ENCODE data around the gene GNG2. TPM values are rescaled to one million over a fixed set of nuclear protein-coding genes. Genes with fewer than 3 reads are reported as not detected.
A peak's percentile ranks its signal among the peaks of the same experiment; 100 is the strongest.
"Not testable (repeated sequence)": the region's sequence is repeated elsewhere in the genome, so short reads cannot be mapped to it uniquely, and the experiment has no call there.

Gene GNG2
- total RNA-seq, 1 donor from 2014 or later: 24.4 TPM

GRCh38 chr14:51901475-51902024 lies 41.1 kb downstream of the GNG2 start:
- DNase-seq: no peak
- intact Hi-C loops (cut with DNase I): no loop called here
- TF ChIP-seq, protein P1, sequence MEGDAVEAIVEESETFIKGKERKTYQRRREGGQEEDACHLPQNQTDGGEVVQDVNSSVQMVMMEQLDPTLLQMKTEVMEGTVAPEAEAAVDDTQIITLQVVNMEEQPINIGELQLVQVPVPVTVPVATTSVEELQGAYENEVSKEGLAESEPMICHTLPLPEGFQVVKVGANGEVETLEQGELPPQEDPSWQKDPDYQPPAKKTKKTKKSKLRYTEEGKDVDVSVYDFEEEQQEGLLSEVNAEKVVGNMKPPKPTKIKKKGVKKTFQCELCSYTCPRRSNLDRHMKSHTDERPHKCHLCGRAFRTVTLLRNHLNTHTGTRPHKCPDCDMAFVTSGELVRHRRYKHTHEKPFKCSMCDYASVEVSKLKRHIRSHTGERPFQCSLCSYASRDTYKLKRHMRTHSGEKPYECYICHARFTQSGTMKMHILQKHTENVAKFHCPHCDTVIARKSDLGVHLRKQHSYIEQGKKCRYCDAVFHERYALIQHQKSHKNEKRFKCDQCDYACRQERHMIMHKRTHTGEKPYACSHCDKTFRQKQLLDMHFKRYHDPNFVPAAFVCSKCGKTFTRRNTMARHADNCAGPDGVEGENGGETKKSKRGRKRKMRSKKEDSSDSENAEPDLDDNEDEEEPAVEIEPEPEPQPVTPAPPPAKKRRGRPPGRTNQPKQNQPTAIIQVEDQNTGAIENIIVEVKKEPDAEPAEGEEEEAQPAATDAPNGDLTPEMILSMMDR (IDR thresholded peaks at IDR 0.05): no peak
- Histone ChIP-seq H3K4me1 (no peaks in the 10 kb centered on the region), H3K36me3 (no peaks in the 10 kb centered on the region), H3K4me3 (no peak overlapping the region), H3K27me3 (no peaks in the 10 kb centered on the region), H3K9me3 (no peaks in the 10 kb centered on the region), H3K27ac (no peak overlapping the region)
- no peak for ATAC-seq

DNA sequence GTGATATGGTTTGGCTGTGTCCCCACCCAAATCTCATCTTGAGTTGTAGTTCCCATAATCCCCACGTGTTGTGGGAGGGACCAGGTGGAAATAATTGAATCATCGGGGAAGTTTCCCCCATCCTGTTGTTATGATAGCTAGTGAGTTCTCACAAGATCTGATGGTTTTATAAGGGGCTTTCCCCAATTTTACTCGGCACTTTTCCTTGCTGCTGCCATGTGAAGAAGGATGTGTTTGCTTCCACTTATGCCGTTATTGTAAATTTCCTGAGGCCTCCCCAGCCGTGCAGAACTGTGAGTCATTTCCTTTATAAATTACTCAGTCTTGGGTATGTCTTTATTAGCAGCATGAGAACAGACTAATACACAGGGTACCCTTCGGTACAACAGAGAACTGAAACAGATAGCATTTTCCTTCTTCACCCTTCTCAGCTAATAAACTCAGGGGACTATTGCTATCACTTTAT lies 45.3 kb downstream of the GNG2 start:
- peak; percentile 43 for ATAC-seq

DNA sequence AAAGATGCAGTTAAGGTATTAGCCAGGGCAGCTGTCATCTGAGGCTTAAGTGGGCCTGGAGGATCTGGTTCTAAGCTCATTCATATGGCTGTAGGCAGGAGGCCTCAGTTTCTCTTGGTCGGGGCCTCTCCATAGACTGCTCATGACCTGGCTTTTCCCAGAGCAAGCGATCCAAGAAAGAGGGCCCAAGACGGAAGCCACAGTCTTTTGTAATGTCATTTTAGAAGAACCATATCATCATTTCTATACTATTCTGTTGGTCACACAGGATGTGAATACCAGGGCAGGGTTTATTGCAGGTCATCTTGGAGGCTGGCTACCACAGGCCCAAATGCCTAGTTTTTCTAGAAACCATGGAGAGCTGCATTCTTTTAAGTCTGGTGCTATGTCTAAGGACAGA lies 47.7 kb downstream of the GNG2 start:
- TF ChIP-seq, protein P1 (IDR thresholded peaks at IDR 0.05): no peak
- no peak for DNase-seq
- intact Hi-C loops (cut with DNase I): no loop called here
- H3K4me3 ChIP-seq: no peak overlapping the region
- H3K27me3 ChIP-seq: no peaks in the 10 kb centered on the region
- H3K36me3 ChIP-seq: no peaks in the 10 kb centered on the region
- ATAC-seq: no peak
- no peaks in the 10 kb centered on the region for H3K9me3 ChIP-seq
- H3K4me1 ChIP-seq: no peaks in the 10 kb centered on the region
- no peak overlapping the region for H3K27ac ChIP-seq

More for the DNA sequence above, 45.3 kb downstream of the GNG2 start:
- H3K27ac ChIP-seq; H3K4me1 ChIP-seq; intact Hi-C loops (cut with DNase I); H3K4me3 ChIP-seq; H3K36me3 ChIP-seq; H3K27me3 ChIP-seq; DNase-seq; H3K9me3 ChIP-seq: not testable (repeated sequence)

- intact Hi-C loops (cut with DNase I): no loop called here
Observed at GRCh38 chr14:51912112-51912786, 51.8 kb downstream of the GNG2 start.

DNA sequence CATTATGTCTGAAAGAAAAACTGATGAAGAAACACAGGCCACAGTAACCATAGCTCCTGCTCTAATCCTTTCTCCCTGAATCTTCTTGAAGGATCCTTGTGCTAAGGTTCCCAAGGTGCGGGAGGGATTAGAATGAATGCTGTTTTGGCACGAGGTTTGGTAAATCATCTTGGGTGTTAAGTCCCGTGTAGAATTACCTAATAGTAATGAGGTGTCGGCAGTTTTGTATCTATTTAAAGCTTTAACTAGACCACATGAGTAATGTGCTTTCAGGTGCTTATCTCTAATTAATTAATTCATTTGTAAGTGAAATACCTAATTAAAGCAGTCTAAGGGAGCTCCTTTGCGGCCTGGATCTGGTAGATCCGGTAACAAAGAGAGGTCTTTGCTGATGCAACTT lies 53.9 kb downstream of the GNG2 start:
- ATAC-seq: no peak
- intact Hi-C loops (cut with DNase I): no loop called here
- Histone ChIP-seq H3K27ac (no peak overlapping the region), H3K4me1 (no peaks in the 10 kb centered on the region), H3K36me3 (no peaks in the 10 kb centered on the region), H3K27me3 (no peaks in the 10 kb centered on the region), H3K9me3 (no peaks in the 10 kb centered on the region), H3K4me3 (no peak overlapping the region)
- TF ChIP-seq, protein P1 (IDR thresholded peaks at IDR 0.05): no peak
- no peak for DNase-seq

More at GRCh38 chr14:51912112-51912786, 51.8 kb downstream of the GNG2 start:
- H3K27me3 ChIP-seq: no peaks in the 10 kb centered on the region
- no peaks in the 10 kb centered on the region for H3K4me1 ChIP-seq
- H3K36me3 ChIP-seq: no peaks in the 10 kb centered on the region
- TF ChIP-seq, protein P1 (IDR thresholded peaks at IDR 0.05): no peak
- ATAC-seq (no peak), DNase-seq (no peak)
- H3K4me3 ChIP-seq: no peak overlapping the region
- H3K27ac ChIP-seq: no peak overlapping the region
- no peaks in the 10 kb centered on the region for H3K9me3 ChIP-seq

- no peak overlapping the region for H3K27ac ChIP-seq
- TF ChIP-seq, protein P1 (IDR thresholded peaks at IDR 0.05): no peak
Observed at GRCh38 chr14:51917193-51917592, 56.8 kb downstream of the GNG2 start.

More at GRCh38 chr14:51917193-51917592, 56.8 kb downstream of the GNG2 start:
- Histone ChIP-seq H3K4me1 (no peaks in the 10 kb centered on the region), H3K4me3 (no peak overlapping the region), H3K9me3 (no peaks in the 10 kb centered on the region), H3K27me3 (no peaks in the 10 kb centered on the region), H3K36me3 (no peaks in the 10 kb centered on the region)
- intact Hi-C loops (cut with DNase I): no loop called here
- DNase-seq: no peak
- ATAC-seq: no peak

Measured in upper lobe of right lung (tissue), 1 donor.